SK-N-SH treated with all-trans-retinoic acid at 6 μM for 48 hours (cell line): Measurements from ENCODE around the gene SPEF1.

Experiments used
- ATAC-seq: fragments of 200-7000 bp; cut with Tn5 transposase; 3 replicates; pipeline ENCODE4 v1.9.1; 2020; ENCODE audit warnings: mild to moderate bottlenecking, moderate library complexity
- ARNTL ChIP-seq: fragments of 450-650 bp; formaldehyde crosslinking; IDR thresholded peaks from 2 replicates; pipeline ENCODE4 v1.5.0; 2020; ENCODE audit warnings: low read depth, mild to moderate bottlenecking, moderate library complexity, borderline replicate concordance
- BACH2 ChIP-seq: fragments of 250-450 bp; sonication (Bioruptor Pico); IDR thresholded peaks from 2 replicates; pipeline ENCODE4 v1.9.0; 2021; ENCODE audit warnings: mild to moderate bottlenecking, borderline replicate concordance
- CREB5 ChIP-seq: fragments of 250-450 bp; sonication (Bioruptor Pico); IDR thresholded peaks from 2 replicates; pipeline ENCODE4 v1.5.1; 2020; ENCODE audit warnings: low read depth, mild to moderate bottlenecking, moderate library complexity
- CSDC2 ChIP-seq: fragments of 250-450 bp; sonication (Bioruptor Pico); IDR thresholded peaks from 2 replicates; pipeline ENCODE4 v1.5.0; 2020; ENCODE audit warnings: mild to moderate bottlenecking, moderate library complexity
- CSRNP3 ChIP-seq: fragments of 250-450 bp; sonication (Bioruptor Pico); IDR thresholded peaks from 2 replicates; pipeline ENCODE4 v1.5.1; 2021; ENCODE audit warnings: mild to moderate bottlenecking, moderate library complexity
- ESRRG ChIP-seq: fragments of 250-450 bp; sonication (Bioruptor Pico); IDR thresholded peaks from 2 replicates; pipeline ENCODE4 v1.6.1; 2021; ENCODE audit warnings: mild to moderate bottlenecking
- GLIS3 ChIP-seq: fragments of 250-450 bp; sonication (Bioruptor Pico); IDR thresholded peaks from 2 replicates; pipeline ENCODE4 v1.5.0; 2020; ENCODE audit warnings: mild to moderate bottlenecking, moderate library complexity
- ISL1 ChIP-seq: fragments of 250-450 bp; sonication (Bioruptor Pico); IDR thresholded peaks from 2 replicates; pipeline ENCODE4 v2.1.2; 2022; ENCODE audit warnings: mild to moderate bottlenecking, moderate library complexity
- OSR1 ChIP-seq: fragments of 250-450 bp; sonication (Bioruptor Pico); IDR thresholded peaks from 2 replicates; pipeline ENCODE4 v1.8.0; 2022; ENCODE audit warnings: moderate library complexity, mild to moderate bottlenecking, inconsistent platforms
- POU6F1 ChIP-seq: fragments of 250-450 bp; sonication (Bioruptor Pico); IDR thresholded peaks from 2 replicates; pipeline ENCODE4 v1.8.0; 2021; ENCODE audit warnings: low read depth, mild to moderate bottlenecking, moderate library complexity, borderline replicate concordance
- PPARA ChIP-seq: fragments of 250-450 bp; sonication (Bioruptor Pico); IDR thresholded peaks from 2 replicates; pipeline ENCODE4 v1.5.0; 2020; ENCODE audit warnings: mild to moderate bottlenecking, borderline replicate concordance
- RARB ChIP-seq: fragments of 250-450 bp; sonication (Bioruptor Pico); IDR thresholded peaks from 2 replicates; pipeline ENCODE4 v1.8.0; 2021; ENCODE audit warnings: mild to moderate bottlenecking, moderate library complexity
- SNAI2 ChIP-seq: fragments of 250-450 bp; sonication (Bioruptor Pico); IDR thresholded peaks from 2 replicates; pipeline ENCODE4 v1.5.0; 2020; ENCODE audit warnings: mild to moderate bottlenecking, moderate library complexity
- TOX ChIP-seq: fragments of 250-450 bp; sonication (Bioruptor Pico); IDR thresholded peaks from 2 replicates; pipeline ENCODE4 v1.8.0; 2021; ENCODE audit warnings: mild to moderate bottlenecking, moderate library complexity, borderline replicate concordance
- TSHZ2 ChIP-seq: fragments of 250-450 bp; sonication (Bioruptor Pico); IDR thresholded peaks from 2 replicates; pipeline ENCODE4 v1.5.0; 2020; ENCODE audit warnings: mild to moderate bottlenecking, moderate library complexity
- ZC3H10 ChIP-seq: fragments of 250-450 bp; sonication (Bioruptor Pico); IDR thresholded peaks from 2 replicates; pipeline ENCODE4 v1.5.1; 2021; ENCODE audit warnings: mild to moderate bottlenecking, moderate library complexity
- ZFP3 ChIP-seq: fragments of 250-450 bp; sonication (Bioruptor Pico); IDR thresholded peaks from 2 replicates; pipeline ENCODE4 v1.5.0; 2020; ENCODE audit warnings: mild to moderate bottlenecking, moderate library complexity
- ZFP30 ChIP-seq: fragments of 450-650 bp; formaldehyde crosslinking; IDR thresholded peaks from 2 replicates; pipeline ENCODE4 v1.5.0; 2022; ENCODE audit warnings: mild to moderate bottlenecking, moderate library complexity
- ZNF70 ChIP-seq: fragments of 450-650 bp; formaldehyde crosslinking; IDR thresholded peaks from 2 replicates; pipeline ENCODE4 v1.5.0; 2020; ENCODE audit warnings: mild to moderate bottlenecking, moderate library complexity
- ZNF8 ChIP-seq: fragments of 450-650 bp; formaldehyde crosslinking; IDR thresholded peaks from 2 replicates; pipeline ENCODE4 v1.5.0; 2020; ENCODE audit warnings: mild to moderate bottlenecking, moderate library complexity

Gene SPEF1

GRCh38 chr20:3745686-3746173 lies 35.5 kb downstream of the SPEF1 start:
- no peak for ATAC-seq
- TF ChIP-seq PPARA (CRISPR knock-in tag) (no peak), GLIS3 (CRISPR knock-in tag) (no peak), ARNTL (CRISPR knock-in tag) (no peak), CSDC2 (no peak), BACH2 (CRISPR knock-in tag) (no peak), SNAI2 (CRISPR knock-in tag) (no peak), TSHZ2 (CRISPR knock-in tag) (no peak), CSRNP3 (CRISPR knock-in tag) (no peak), ZFP3 (CRISPR knock-in tag) (no peak), ZFP30 (CRISPR knock-in tag) (no peak), ESRRG (CRISPR knock-in tag) (no peak), POU6F1 (no peak)

GRCh38 chr20:3744806-3745685 lies 36.2 kb downstream of the SPEF1 start:
- peak; percentile 57 for ATAC-seq
- TF ChIP-seq OSR1 (no peak), CSDC2 (no peak), ZNF70 (no peak), ESRRG (CRISPR knock-in tag) (no peak), ZNF8 (CRISPR knock-in tag) (no peak), RARB (no peak), BACH2 (CRISPR knock-in tag) (no peak), GLIS3 (CRISPR knock-in tag) (no peak), CREB5 (CRISPR knock-in tag) (no peak), TSHZ2 (CRISPR knock-in tag) (no peak), PPARA (CRISPR knock-in tag) (no peak), TOX (CRISPR knock-in tag) (no peak), ZC3H10 (CRISPR knock-in tag) (no peak), SNAI2 (CRISPR knock-in tag) (no peak), ZFP3 (CRISPR knock-in tag) (no peak), CSRNP3 (CRISPR knock-in tag) (no peak), ISL1 (CRISPR knock-in tag) (no peak)
- TF ChIP-seq, all 23 proteins: peak for 0
